ENCODE results near the gene RNF8.
"Not testable (repeated sequence)": the region's sequence is repeated elsewhere in the genome, so short reads cannot be mapped to it uniquely, and the experiment has no call there.

RNF8 gene

GRCh38 chr6:37321516-37322415 lies 32.0 kb upstream of the RNF8 start:
- DNase-seq, result no peak

GRCh38 chr6:37323580-37323979 lies 30.2 kb upstream of the RNF8 start:
- DNase-seq, result no peak

- peak; percentile 15 for DNase-seq
These were observed 29.4 kb upstream of the RNF8 start for GRCh38 chr6:37324131-37325033.

GRCh38 chr6:37330345-37330744 lies 23.4 kb upstream of the RNF8 start:
- DNase-seq, result not testable (repeated sequence)

GRCh38 chr6:37331047-37331446 lies 22.7 kb upstream of the RNF8 start:
- DNase-seq, result no peak

GRCh38 chr6:37332894-37333293 lies 20.9 kb upstream of the RNF8 start:
- DNase-seq, result no peak

- DNase-seq, result no peak
These were observed 19.7 kb upstream of the RNF8 start for GRCh38 chr6:37334047-37334446.

- DNase-seq, result not testable (repeated sequence)
These were observed 15.5 kb upstream of the RNF8 start for GRCh38 chr6:37338317-37338716.

GRCh38 chr6:37338745-37339255 lies 15.0 kb upstream of the RNF8 start:
- no peak for DNase-seq

GRCh38 chr6:37339741-37340638 lies 13.8 kb upstream of the RNF8 start:
- no peak for DNase-seq

- no peak for DNase-seq
These were observed 13.2 kb upstream of the RNF8 start for GRCh38 chr6:37340639-37340943.

- DNase-seq, result no peak
These were observed 10.5 kb upstream of the RNF8 start for GRCh38 chr6:37343248-37343647.

- DNase-seq, result no peak
These were observed 9.5 kb upstream of the RNF8 start for GRCh38 chr6:37344308-37344707.

- DNase-seq, result not testable (repeated sequence)
These were observed 8.0 kb upstream of the RNF8 start for GRCh38 chr6:37345804-37346203.

- DNase-seq, result no peak
These were observed 6.6 kb upstream of the RNF8 start for GRCh38 chr6:37347177-37347576.

GRCh38 chr6:37347670-37348111 lies 6.1 kb upstream of the RNF8 start:
- no peak for DNase-seq

- no peak for DNase-seq
These were observed 2.8 kb upstream of the RNF8 start for GRCh38 chr6:37351027-37351426.

- DNase-seq, result no peak
These were observed 1.4 kb upstream of the RNF8 start for GRCh38 chr6:37352384-37352783.

- peak; percentile 9 for DNase-seq
These were observed 972 bp downstream of the RNF8 start for GRCh38 chr6:37354526-37355384.

- DNase-seq, result no peak
These were observed 3.5 kb downstream of the RNF8 start for GRCh38 chr6:37357288-37357687.

GRCh38 chr6:37357860-37358259 lies 4.1 kb downstream of the RNF8 start:
- DNase-seq, result no peak

- DNase-seq, result no peak
These were observed 5.3 kb downstream of the RNF8 start for GRCh38 chr6:37359039-37359438.
